Transverse colon (tissue), 3 donors: ENCODE measurements around the gene DACT3.

Experiments used
- EP300 ChIP-seq: sonication (generic); formaldehyde crosslinking; IDR thresholded peaks from one replicate; pipeline ENCODE4 v1.6.1; 2017; ENCODE audit warnings: antibody characterized with exemption, low read depth
- POLR2A ChIP-seq: fragments of 450-650 bp; IDR thresholded peaks from one replicate; pipeline ENCODE4 v1.6.1; 2016; ENCODE audit warnings: antibody characterized with exemption, mild to moderate bottlenecking, moderate library complexity
- TF ChIP-seq, protein P1 (sequence below), 5 experiments: fragments of 200-600 bp in 3 of 5; fragments of 450-650 bp in 2 of 5; sonication (generic) in 3 of 5; IDR thresholded peaks; 1 replicate in 2 of 5; 2 replicates in 3 of 5; pipeline ENCODE4 v1.5.1; 2016 to 2017; ENCODE audit warnings: antibody characterized with exemption in 5 of 5, inconsistent platforms in 3 of 5, mild to moderate bottlenecking in 2 of 5, moderate library complexity in 1 of 5

GRCh38 chr19:46637224-46637623 lies 23.8 kb downstream of the DACT3 start:
- TF ChIP-seq, protein P1, sequence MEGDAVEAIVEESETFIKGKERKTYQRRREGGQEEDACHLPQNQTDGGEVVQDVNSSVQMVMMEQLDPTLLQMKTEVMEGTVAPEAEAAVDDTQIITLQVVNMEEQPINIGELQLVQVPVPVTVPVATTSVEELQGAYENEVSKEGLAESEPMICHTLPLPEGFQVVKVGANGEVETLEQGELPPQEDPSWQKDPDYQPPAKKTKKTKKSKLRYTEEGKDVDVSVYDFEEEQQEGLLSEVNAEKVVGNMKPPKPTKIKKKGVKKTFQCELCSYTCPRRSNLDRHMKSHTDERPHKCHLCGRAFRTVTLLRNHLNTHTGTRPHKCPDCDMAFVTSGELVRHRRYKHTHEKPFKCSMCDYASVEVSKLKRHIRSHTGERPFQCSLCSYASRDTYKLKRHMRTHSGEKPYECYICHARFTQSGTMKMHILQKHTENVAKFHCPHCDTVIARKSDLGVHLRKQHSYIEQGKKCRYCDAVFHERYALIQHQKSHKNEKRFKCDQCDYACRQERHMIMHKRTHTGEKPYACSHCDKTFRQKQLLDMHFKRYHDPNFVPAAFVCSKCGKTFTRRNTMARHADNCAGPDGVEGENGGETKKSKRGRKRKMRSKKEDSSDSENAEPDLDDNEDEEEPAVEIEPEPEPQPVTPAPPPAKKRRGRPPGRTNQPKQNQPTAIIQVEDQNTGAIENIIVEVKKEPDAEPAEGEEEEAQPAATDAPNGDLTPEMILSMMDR (IDR thresholded peaks at IDR 0.05) = no peak
- TF ChIP-seq EP300 (no peak), POLR2A (no peak)
